ENCODE data around the gene MCTP1.

Gene MCTP1

GRCh38 chr5:95178046-95178651 is 106.7 kb downstream of the MCTP1 start:
- no peaks in the 10 kb centered on the region for H3K4me1 ChIP-seq (ENCODE audit: control insufficient read depth, low read length)
- H3K36me3 ChIP-seq (ENCODE audit: control insufficient read depth, low read length): no peaks in the 10 kb centered on the region
- no peaks in the 10 kb centered on the region; the same call in 1 of the 2 replicates for H3K9me2 ChIP-seq (replicated peaks; ENCODE audit: control insufficient read depth, low read length)
- no peaks in the 10 kb centered on the region for H4K20me1 ChIP-seq (ENCODE audit: control insufficient read depth, insufficient read depth, low read depth, low read length)
- no peak for TF ChIP-seq CTCF (IDR thresholded peaks at IDR 0.05; ENCODE audit: low read depth, low read length, poor library complexity, severe bottlenecking)
- TF ChIP-seq EZH2phosphoT487 (IDR thresholded peaks at IDR 0.05; ENCODE audit: borderline replicate concordance, low read length): no peak
- no peaks in the 10 kb centered on the region for H3F3A ChIP-seq (ENCODE audit: control insufficient read depth, insufficient read depth)
- no peak overlapping the region for H3K4me3 ChIP-seq (ENCODE audit: low read length)
- no peaks in the 10 kb centered on the region for H3K9me3 ChIP-seq (ENCODE audit: control insufficient read depth, insufficient read depth, low read length)
- no peak overlapping the region for H3K4me2 ChIP-seq (ENCODE audit: low read length)
- H3K27me3 ChIP-seq (ENCODE audit: control insufficient read depth, low read length): no peaks in the 10 kb centered on the region
- H3K27ac ChIP-seq (ENCODE audit: low read depth, low read length): no peak overlapping the region
- no peaks in the 10 kb centered on the region for H3K79me2 ChIP-seq (ENCODE audit: control insufficient read depth, low read length)

- H3K9me2 ChIP-seq (replicated peaks; ENCODE audit: control insufficient read depth, low read length): no peaks in the 10 kb centered on the region; the same call in 1 of the 2 replicates
- TF ChIP-seq CTCF (IDR thresholded peaks at IDR 0.05; ENCODE audit: low read depth, low read length, poor library complexity, severe bottlenecking): no peak
- TF ChIP-seq EZH2phosphoT487 (IDR thresholded peaks at IDR 0.05; ENCODE audit: borderline replicate concordance, low read length): no peak
- H3K27ac ChIP-seq (ENCODE audit: low read depth, low read length): no peak overlapping the region
- H3K27me3 ChIP-seq (ENCODE audit: control insufficient read depth, low read length): no peaks in the 10 kb centered on the region
- no peaks in the 10 kb centered on the region for H4K20me1 ChIP-seq (ENCODE audit: control insufficient read depth, insufficient read depth, low read depth, low read length)
- no peaks in the 10 kb centered on the region for H3K36me3 ChIP-seq (ENCODE audit: control insufficient read depth, low read length)
- no peaks in the 10 kb centered on the region for H3F3A ChIP-seq (ENCODE audit: control insufficient read depth, insufficient read depth)
- no peaks in the 10 kb centered on the region for H3K4me1 ChIP-seq (ENCODE audit: control insufficient read depth, low read length)
- no peak overlapping the region for H3K4me3 ChIP-seq (ENCODE audit: low read length)
- H3K79me2 ChIP-seq (ENCODE audit: control insufficient read depth, low read length): no peaks in the 10 kb centered on the region
- H3K9me3 ChIP-seq (ENCODE audit: control insufficient read depth, insufficient read depth, low read length): no peaks in the 10 kb centered on the region
- H3K4me2 ChIP-seq (ENCODE audit: low read length): no peak overlapping the region
Observed at GRCh38 chr5:95177456-95177855, 107.4 kb downstream of the MCTP1 start.

GRCh38 chr5:95175106-95175505 is 109.8 kb downstream of the MCTP1 start:
- no peaks in the 10 kb centered on the region for H4K20me1 ChIP-seq (ENCODE audit: control insufficient read depth, insufficient read depth, low read depth, low read length)

GRCh38 chr5:95172659-95173058 is 112.2 kb downstream of the MCTP1 start:
- H3K4me3 ChIP-seq (ENCODE audit: low read length): no peak overlapping the region
- no peaks in the 10 kb centered on the region for H3K36me3 ChIP-seq (ENCODE audit: control insufficient read depth, low read length)
- no peaks in the 10 kb centered on the region for H3F3A ChIP-seq (ENCODE audit: control insufficient read depth, insufficient read depth)
- TF ChIP-seq EZH2phosphoT487 (IDR thresholded peaks at IDR 0.05; ENCODE audit: borderline replicate concordance, low read length) (no peak), CTCF (IDR thresholded peaks at IDR 0.05; ENCODE audit: low read depth, low read length, poor library complexity, severe bottlenecking) (no peak)
- no peaks in the 10 kb centered on the region for H3K79me2 ChIP-seq (ENCODE audit: control insufficient read depth, low read length)
- no peaks in the 10 kb centered on the region for H3K4me1 ChIP-seq (ENCODE audit: control insufficient read depth, low read length)
- H3K27ac ChIP-seq (ENCODE audit: low read depth, low read length): no peak overlapping the region
- H3K9me2 ChIP-seq (replicated peaks; ENCODE audit: control insufficient read depth, low read length): no peaks in the 10 kb centered on the region
- H3K27me3 ChIP-seq (ENCODE audit: control insufficient read depth, low read length): no peaks in the 10 kb centered on the region
- H4K20me1 ChIP-seq (ENCODE audit: control insufficient read depth, insufficient read depth, low read depth, low read length): no peaks in the 10 kb centered on the region
- no peaks in the 10 kb centered on the region for H3K9me3 ChIP-seq (ENCODE audit: control insufficient read depth, insufficient read depth, low read length)
- no peak overlapping the region for H3K4me2 ChIP-seq (ENCODE audit: low read length)

More at GRCh38 chr5:95175106-95175505, 109.8 kb downstream of the MCTP1 start:
- no peaks in the 10 kb centered on the region for H3K9me3 ChIP-seq (ENCODE audit: control insufficient read depth, insufficient read depth, low read length)
- no peak overlapping the region for H3K4me2 ChIP-seq (ENCODE audit: low read length)
- no peaks in the 10 kb centered on the region for H3K36me3 ChIP-seq (ENCODE audit: control insufficient read depth, low read length)
- no peaks in the 10 kb centered on the region for H3K4me1 ChIP-seq (ENCODE audit: control insufficient read depth, low read length)
- no peaks in the 10 kb centered on the region for H3K9me2 ChIP-seq (replicated peaks; ENCODE audit: control insufficient read depth, low read length)
- TF ChIP-seq EZH2phosphoT487 (IDR thresholded peaks at IDR 0.05; ENCODE audit: borderline replicate concordance, low read length): no peak
- H3K27ac ChIP-seq (ENCODE audit: low read depth, low read length): no peak overlapping the region
- H3K79me2 ChIP-seq (ENCODE audit: control insufficient read depth, low read length): no peaks in the 10 kb centered on the region
- no peaks in the 10 kb centered on the region for H3K27me3 ChIP-seq (ENCODE audit: control insufficient read depth, low read length)
- H3F3A ChIP-seq (ENCODE audit: control insufficient read depth, insufficient read depth): no peaks in the 10 kb centered on the region
- H3K4me3 ChIP-seq (ENCODE audit: low read length): no peak overlapping the region
